Tibial nerve (tissue), 3 donors: ENCODE measurements around the gene VMP1.
"Not testable (repeated sequence)": the region's sequence is repeated elsewhere in the genome, so short reads cannot be mapped to it uniquely, and the experiment has no call there.

Experiments
- CTCF ChIP-seq, 5 experiments: fragments of 200-600 bp in 3 of 5; fragments of 450-650 bp in 2 of 5; sonication (generic) in 3 of 5; IDR thresholded peaks; one replicate each; pipeline ENCODE4 v1.5.1; 2016 to 2019; ENCODE audit warnings: antibody characterized with exemption in 5 of 5, mild to moderate bottlenecking in 3 of 5, moderate library complexity in 2 of 5
- POLR2A ChIP-seq, 2 donors: fragments of 450-650 bp; IDR thresholded peaks; one replicate each; pipeline ENCODE4 v1.6.1; 2017; ENCODE audit warnings: antibody characterized with exemption in 2 of 2, mild to moderate bottlenecking in 2 of 2, moderate library complexity in 2 of 2

- not testable (repeated sequence) for TF ChIP-seq CTCF, POLR2A (IDR thresholded peaks at IDR 0.05)
These were observed 145.4 kb downstream of the VMP1 start for GRCh38 chr17:59852847-59853167.
